ENCODE measurements around the gene HM13. TPM values are rescaled to one million over a fixed set of nuclear protein-coding genes. Genes with fewer than 3 reads are reported as not detected.

Gene HM13
- total RNA-seq, 1 experiment from 2014 or later = 103 TPM

GRCh38 chr20:31572701-31573554 is 58.7 kb downstream of the HM13 start (continued):
- TF ChIP-seq, protein P1, sequence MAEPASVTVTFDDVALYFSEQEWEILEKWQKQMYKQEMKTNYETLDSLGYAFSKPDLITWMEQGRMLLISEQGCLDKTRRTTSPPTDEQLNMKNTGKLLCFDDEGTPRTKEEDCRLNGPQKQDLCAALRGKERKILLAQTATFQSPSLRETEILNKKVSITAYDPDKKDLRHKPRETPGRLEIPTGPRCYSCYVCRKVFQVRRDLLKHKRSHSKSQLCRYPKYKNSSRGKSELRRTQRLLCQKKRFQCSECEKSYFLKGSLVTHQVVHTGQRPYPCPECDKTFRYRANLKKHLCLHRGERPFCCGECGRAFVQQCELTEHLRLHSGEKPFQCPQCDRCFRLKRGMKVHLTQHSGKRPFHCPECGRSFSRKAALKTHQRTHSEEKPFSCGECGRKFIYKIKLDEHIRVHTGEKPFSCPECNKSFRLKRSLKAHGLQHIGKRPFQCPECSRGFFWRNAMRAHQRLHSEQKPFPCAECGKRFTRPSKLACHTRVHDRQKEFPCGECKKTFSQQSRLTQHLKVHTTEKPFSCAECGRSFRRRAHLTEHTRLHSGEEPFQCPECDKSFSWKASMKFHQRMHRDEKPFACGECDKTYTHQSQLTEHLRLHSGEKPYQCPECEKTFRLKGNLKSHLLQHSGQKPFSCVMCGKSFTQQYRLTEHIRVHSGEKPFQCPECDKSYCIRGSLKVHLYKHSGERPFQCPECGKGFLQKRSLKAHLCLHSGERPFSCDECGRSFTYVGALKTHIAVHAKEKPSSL (CRISPR knock-in tag; conservative IDR thresholded peaks at IDR 0.05) = peak; percentile 55; the same call in 1 of the 2 replicates
- TF ChIP-seq, protein P2, sequence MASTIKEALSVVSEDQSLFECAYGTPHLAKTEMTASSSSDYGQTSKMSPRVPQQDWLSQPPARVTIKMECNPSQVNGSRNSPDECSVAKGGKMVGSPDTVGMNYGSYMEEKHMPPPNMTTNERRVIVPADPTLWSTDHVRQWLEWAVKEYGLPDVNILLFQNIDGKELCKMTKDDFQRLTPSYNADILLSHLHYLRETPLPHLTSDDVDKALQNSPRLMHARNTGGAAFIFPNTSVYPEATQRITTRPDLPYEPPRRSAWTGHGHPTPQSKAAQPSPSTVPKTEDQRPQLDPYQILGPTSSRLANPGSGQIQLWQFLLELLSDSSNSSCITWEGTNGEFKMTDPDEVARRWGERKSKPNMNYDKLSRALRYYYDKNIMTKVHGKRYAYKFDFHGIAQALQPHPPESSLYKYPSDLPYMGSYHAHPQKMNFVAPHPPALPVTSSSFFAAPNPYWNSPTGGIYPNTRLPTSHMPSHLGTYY (CRISPR knock-in tag; IDR thresholded peaks at IDR 0.05) = 0 out of 2 replicates have a peak, but pooled peaks have one; percentile 20
- no peak for TF ChIP-seq ZNF396 (CRISPR knock-in tag; IDR thresholded peaks at IDR 0.05; ENCODE audit: borderline replicate concordance)
- TF ChIP-seq NR2C2 (CRISPR knock-in tag; IDR thresholded peaks at IDR 0.05) = peak; percentile 78; the same call in 1 of the 2 replicates
- no peak for TF ChIP-seq GTF2I (CRISPR knock-in tag; conservative IDR thresholded peaks at IDR 0.05)
- no peak for TF ChIP-seq RELA (CRISPR knock-in tag; IDR thresholded peaks at IDR 0.05; ENCODE audit: borderline replicate concordance)
- no peak for TF ChIP-seq GRHL2 (CRISPR knock-in tag; IDR thresholded peaks at IDR 0.05; ENCODE audit: insufficient replicate concordance, severe bottlenecking)
- TF ChIP-seq, protein P3, sequence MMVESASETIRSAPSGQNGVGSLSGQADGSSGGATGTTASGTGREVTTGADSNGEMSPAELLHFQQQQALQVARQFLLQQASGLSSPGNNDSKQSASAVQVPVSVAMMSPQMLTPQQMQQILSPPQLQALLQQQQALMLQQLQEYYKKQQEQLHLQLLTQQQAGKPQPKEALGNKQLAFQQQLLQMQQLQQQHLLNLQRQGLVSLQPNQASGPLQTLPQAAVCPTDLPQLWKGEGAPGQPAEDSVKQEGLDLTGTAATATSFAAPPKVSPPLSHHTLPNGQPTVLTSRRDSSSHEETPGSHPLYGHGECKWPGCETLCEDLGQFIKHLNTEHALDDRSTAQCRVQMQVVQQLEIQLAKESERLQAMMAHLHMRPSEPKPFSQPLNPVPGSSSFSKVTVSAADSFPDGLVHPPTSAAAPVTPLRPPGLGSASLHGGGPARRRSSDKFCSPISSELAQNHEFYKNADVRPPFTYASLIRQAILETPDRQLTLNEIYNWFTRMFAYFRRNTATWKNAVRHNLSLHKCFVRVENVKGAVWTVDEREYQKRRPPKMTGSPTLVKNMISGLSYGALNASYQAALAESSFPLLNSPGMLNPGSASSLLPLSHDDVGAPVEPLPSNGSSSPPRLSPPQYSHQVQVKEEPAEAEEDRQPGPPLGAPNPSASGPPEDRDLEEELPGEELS (CRISPR knock-in tag; IDR thresholded peaks at IDR 0.05) = no peak
- peak; percentile 68; the same call in 1 of the 2 replicates for TF ChIP-seq ZNF219 (CRISPR knock-in tag; IDR thresholded peaks at IDR 0.05; ENCODE audit: borderline replicate concordance)
- TF ChIP-seq RORB (CRISPR knock-in tag; IDR thresholded peaks at IDR 0.05) = 0 out of 2 replicates have a peak, but pooled peaks have one; percentile 39
- TF ChIP-seq, protein P4, sequence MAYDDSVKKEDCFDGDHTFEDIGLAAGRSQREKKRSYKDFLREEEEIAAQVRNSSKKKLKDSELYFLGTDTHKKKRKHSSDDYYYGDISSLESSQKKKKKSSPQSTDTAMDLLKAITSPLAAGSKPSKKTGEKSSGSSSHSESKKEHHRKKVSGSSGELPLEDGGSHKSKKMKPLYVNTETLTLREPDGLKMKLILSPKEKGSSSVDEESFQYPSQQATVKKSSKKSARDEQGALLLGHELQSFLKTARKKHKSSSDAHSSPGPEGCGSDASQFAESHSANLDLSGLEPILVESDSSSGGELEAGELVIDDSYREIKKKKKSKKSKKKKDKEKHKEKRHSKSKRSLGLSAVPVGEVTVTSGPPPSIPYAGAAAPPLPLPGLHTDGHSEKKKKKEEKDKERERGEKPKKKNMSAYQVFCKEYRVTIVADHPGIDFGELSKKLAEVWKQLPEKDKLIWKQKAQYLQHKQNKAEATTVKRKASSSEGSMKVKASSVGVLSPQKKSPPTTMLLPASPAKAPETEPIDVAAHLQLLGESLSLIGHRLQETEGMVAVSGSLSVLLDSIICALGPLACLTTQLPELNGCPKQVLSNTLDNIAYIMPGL (CRISPR knock-in tag; IDR thresholded peaks at IDR 0.05) = peak; percentile 41; the same call in 1 of the 2 replicates
- TF ChIP-seq, protein P5, sequence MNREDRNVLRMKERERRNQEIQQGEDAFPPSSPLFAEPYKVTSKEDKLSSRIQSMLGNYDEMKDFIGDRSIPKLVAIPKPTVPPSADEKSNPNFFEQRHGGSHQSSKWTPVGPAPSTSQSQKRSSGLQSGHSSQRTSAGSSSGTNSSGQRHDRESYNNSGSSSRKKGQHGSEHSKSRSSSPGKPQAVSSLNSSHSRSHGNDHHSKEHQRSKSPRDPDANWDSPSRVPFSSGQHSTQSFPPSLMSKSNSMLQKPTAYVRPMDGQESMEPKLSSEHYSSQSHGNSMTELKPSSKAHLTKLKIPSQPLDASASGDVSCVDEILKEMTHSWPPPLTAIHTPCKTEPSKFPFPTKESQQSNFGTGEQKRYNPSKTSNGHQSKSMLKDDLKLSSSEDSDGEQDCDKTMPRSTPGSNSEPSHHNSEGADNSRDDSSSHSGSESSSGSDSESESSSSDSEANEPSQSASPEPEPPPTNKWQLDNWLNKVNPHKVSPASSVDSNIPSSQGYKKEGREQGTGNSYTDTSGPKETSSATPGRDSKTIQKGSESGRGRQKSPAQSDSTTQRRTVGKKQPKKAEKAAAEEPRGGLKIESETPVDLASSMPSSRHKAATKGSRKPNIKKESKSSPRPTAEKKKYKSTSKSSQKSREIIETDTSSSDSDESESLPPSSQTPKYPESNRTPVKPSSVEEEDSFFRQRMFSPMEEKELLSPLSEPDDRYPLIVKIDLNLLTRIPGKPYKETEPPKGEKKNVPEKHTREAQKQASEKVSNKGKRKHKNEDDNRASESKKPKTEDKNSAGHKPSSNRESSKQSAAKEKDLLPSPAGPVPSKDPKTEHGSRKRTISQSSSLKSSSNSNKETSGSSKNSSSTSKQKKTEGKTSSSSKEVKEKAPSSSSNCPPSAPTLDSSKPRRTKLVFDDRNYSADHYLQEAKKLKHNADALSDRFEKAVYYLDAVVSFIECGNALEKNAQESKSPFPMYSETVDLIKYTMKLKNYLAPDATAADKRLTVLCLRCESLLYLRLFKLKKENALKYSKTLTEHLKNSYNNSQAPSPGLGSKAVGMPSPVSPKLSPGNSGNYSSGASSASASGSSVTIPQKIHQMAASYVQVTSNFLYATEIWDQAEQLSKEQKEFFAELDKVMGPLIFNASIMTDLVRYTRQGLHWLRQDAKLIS (CRISPR knock-in tag; IDR thresholded peaks at IDR 0.05; ENCODE audit: borderline replicate concordance) = no peak
- TF ChIP-seq, protein P6, sequence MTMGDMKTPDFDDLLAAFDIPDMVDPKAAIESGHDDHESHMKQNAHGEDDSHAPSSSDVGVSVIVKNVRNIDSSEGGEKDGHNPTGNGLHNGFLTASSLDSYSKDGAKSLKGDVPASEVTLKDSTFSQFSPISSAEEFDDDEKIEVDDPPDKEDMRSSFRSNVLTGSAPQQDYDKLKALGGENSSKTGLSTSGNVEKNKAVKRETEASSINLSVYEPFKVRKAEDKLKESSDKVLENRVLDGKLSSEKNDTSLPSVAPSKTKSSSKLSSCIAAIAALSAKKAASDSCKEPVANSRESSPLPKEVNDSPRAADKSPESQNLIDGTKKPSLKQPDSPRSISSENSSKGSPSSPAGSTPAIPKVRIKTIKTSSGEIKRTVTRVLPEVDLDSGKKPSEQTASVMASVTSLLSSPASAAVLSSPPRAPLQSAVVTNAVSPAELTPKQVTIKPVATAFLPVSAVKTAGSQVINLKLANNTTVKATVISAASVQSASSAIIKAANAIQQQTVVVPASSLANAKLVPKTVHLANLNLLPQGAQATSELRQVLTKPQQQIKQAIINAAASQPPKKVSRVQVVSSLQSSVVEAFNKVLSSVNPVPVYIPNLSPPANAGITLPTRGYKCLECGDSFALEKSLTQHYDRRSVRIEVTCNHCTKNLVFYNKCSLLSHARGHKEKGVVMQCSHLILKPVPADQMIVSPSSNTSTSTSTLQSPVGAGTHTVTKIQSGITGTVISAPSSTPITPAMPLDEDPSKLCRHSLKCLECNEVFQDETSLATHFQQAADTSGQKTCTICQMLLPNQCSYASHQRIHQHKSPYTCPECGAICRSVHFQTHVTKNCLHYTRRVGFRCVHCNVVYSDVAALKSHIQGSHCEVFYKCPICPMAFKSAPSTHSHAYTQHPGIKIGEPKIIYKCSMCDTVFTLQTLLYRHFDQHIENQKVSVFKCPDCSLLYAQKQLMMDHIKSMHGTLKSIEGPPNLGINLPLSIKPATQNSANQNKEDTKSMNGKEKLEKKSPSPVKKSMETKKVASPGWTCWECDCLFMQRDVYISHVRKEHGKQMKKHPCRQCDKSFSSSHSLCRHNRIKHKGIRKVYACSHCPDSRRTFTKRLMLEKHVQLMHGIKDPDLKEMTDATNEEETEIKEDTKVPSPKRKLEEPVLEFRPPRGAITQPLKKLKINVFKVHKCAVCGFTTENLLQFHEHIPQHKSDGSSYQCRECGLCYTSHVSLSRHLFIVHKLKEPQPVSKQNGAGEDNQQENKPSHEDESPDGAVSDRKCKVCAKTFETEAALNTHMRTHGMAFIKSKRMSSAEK (CRISPR knock-in tag; IDR thresholded peaks at IDR 0.05; ENCODE audit: borderline replicate concordance) = no peak
- peak; percentile 63; the same call in 1 of the 2 replicates for TF ChIP-seq OVOL2 (CRISPR knock-in tag; IDR thresholded peaks at IDR 0.05; ENCODE audit: borderline replicate concordance)
- peak; percentile 85 for TF ChIP-seq ZMAT4 (CRISPR knock-in tag; IDR thresholded peaks at IDR 0.05)
- TF ChIP-seq NR1H2 (CRISPR knock-in tag; IDR thresholded peaks at IDR 0.05) = no peak
- TF ChIP-seq ZNF263 (CRISPR knock-in tag; IDR thresholded peaks at IDR 0.05; ENCODE audit: low read depth) = no peak
- peak; percentile 92 for TF ChIP-seq GABPB1 (CRISPR knock-in tag; IDR thresholded peaks at IDR 0.05)
- TF ChIP-seq ZNF423 (CRISPR knock-in tag; IDR thresholded peaks at IDR 0.05) = peak; percentile 98

Measured in WTC11 (cell line).